Fibroblast of skin of right biceps (primary cell): Measurements from ENCODE around the gene ZNF775.
A peak's percentile ranks its signal among the peaks of the same experiment; 100 is the strongest.

Experiments
- DNase-seq: peaks from one replicate; pipeline ENCODE4 v3.0.0-alpha.2; 2013

Gene ZNF775

GRCh38 chr7:150415161-150416153 lies 36.3 kb downstream of the ZNF775 start:
- no peak for DNase-seq

GRCh38 chr7:150417239-150417638 lies 38.1 kb downstream of the ZNF775 start:
- DNase-seq, result no peak

DNA sequence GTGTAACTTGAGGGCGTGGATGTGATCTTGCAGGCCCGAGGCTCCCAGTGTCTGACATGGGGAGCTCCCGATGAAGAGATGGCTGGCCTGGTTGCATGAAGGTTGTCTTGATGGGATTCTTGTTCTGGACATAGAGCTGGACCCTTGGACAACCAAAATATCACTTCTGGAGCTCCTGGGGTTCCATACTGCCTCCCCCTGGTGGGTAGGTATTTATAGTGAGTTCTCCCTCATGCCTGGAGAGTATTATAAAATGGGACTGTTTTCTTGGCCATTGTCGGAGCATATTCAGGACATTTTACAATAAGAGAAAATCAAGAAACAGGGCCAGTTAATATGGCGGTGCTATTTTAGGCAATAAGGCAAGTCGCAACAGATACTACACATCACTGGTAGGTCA lies 38.7 kb downstream of the ZNF775 start:
- DNase-seq, result no peak

DNA sequence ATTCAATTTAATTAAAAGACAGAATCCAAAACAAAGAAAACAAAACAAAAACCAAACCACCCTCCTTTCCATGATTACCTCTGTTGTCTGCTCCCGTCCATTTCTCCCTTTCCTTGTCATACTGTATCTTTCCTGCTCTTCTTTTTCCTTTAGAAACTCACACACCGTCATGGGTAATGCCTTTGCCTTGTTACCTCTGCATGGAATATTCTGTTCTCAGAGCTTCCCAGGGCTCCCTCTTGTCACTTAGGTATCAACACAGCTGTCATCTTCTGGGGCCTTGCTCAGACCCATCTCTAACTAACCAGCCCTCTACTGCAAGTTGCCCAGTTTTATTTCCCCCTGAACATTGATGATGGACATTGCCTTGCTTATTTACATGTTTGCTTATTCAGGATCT lies 41.1 kb downstream of the ZNF775 start:
- no peak for DNase-seq

DNA sequence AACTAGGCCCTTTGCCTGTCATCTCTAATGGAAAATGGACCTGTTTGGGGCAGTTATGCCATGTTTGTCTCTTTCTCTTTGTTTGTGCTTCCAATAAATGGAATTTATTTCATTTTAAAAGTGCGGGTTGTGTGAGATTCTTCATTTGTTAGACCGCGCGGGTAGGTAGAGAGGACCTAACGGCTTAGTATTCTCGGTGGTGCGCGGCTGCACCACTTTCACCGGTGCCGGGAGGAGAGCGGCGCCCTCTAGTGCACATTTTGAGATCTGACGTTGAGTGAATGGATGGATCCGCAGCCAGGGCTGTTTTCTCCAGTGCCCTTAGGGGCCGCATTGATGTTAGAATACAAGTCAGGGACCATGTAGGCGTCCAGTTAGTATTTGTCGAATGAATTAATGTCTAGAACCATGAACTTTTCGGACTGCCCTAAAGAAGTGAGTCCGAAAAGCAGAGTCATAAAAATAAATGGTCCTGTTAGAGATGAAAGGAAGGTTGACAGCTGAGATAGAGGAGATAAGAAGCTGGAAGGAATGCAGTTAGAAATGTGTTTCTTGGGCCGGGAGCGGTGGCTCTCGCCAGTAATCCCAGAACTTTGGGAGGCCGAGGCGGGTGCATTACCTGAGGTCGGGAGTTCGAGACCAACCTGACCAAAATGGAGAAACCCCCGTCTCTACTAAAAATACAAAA lies 42.0 kb downstream of the ZNF775 start:
- DNase-seq, result peak; percentile 66

DNA sequence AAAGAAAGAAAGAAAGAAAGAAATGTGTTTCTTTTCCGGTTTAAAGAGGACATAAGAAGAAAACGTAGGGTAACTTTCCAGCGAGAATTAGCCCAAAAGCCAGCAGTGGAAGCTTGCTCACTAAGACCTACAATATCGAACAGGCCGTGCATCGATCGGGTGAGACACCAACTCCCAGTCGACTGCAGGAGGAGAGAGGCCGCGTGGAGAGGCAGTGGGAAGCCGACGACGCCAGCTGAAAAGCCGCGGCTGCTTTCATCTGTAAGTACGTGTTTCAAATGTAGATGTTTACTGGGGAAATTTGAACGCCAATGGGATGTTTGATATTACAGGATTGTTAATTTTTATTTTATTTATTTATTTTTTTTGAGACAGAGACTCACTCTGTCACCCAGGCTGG lies 42.7 kb downstream of the ZNF775 start:
- no peak for DNase-seq

DNA sequence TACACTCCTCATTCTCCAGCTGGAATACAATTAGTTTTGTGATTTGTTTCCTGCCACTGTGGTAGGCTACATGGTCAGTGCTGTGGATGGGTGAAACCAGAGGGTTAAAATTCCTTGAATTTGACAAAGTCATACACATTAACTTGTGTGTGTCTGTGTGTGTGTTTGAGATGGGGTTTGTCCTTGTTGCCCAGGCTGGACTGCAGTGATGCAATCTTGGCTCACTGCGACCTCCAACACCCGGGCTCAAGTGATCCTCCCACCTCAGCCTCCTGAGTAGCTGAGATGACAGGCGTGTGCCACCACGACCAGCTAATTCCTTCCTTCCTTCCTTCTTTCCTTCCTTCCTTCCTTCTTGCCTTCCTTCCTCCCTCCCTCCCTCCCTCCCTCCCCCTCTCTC lies 46.5 kb downstream of the ZNF775 start:
- no peak for DNase-seq

- peak; percentile 55 for DNase-seq
Measured at GRCh38 chr7:150428671-150429451, 49.7 kb downstream of the ZNF775 start.

GRCh38 chr7:150429699-150430098 lies 50.6 kb downstream of the ZNF775 start:
- DNase-seq, result no peak

GRCh38 chr7:150430465-150431085 lies 51.4 kb downstream of the ZNF775 start:
- DNase-seq, result no peak

DNA sequence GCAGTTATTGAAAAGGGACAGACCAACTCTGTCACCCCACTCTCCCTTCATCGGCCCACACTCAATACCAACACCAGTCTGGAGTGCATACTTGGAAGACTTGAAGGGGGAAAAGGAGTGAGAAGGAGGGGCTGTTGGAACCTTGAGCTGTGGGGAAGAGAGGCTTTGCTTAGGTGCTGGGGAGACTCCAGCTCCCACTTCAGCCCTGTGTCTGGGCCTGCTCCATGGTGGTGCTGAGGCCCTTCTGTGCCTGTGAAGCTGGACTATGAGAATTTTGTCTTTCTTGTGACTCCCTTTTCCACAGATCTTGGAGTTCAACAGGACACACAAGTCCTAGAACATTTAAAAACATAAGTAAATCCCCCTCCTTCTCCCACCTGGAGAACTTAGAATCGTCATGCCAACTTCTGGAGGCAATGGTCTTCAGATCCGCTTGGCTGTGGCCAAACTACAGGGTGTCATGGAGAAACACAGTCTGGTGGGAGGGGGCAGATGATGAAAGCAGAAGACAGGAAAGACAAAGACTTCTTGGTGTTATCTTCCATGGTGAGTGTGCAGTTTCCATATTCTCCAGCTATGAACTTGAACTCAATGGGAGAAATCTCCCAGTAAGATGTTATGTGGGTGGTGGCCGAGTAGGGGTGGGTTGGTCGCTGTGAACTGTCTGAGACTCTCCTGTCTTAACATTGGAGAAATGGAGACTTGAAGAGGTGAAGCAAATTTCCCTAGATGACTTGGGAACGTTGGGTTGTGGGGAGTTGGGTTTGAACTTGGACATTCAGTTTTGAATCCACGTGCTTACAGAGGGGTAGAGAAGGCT lies 52.9 kb downstream of the ZNF775 start:
- no peak for DNase-seq

DNA sequence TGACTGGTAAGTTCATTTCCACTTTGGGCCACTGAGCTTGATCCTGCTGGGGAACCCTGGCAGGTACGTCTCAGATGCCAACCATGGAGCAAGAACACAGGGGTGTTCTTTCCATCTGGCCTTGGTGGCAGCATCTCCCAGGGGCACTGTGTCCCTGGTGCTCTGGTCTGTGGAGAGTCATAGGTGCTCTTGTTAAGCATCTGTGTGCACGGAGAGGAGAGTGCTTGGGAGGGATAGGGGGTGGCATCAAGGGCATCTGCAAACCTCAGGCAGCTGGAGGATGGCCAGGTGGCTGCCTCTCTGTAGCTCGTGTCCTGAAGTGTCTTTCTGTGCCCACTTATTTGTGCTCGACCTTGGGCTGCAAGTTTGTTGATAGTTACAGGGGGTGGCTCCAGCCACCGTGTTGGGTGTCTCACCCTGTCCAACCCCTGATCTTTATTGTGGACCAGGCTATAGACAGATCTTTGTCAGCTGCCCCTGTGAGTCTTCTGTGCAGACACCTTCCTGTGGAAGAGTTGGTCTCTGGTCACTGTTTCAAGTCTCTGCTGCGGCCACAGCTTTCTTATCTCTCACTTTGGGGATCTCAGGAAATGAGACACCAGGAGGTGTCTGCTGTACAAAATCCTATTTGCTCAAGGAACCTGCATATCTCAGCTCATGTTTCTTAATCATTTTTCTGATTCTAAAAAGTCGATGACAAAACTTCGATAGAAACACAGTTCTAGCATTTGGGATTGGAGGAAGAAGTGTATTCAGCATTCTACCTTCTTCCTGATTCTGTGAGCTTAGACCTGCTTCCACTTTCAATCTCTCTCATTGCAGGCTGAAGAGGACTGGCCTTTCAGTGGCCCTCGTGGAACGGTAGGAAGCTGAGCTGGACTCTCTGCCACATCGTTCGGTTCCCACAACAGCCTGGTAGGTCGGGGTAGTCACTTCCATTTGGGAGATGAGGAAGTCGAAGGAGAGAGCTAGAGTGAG lies 54.1 kb downstream of the ZNF775 start:
- DNase-seq, result no peak

DNA sequence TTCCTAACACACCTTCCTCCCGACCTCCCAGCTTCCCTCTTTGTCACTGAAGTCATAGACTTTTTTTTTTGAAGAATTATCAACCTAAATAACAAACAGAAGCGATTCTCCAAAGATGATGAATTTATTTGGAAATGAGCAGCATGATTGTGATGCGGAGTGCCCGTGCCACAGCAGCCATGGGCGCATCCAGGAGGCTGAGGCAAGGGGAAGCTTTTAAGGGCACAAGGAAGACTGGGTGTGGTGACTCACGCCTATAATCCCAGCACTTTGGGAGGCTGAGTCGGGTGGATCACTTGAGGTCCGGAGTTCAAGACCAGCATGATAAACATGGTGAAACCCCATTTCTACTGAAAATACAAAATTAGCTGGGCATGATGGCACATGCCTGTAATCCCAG lies 55.1 kb downstream of the ZNF775 start:
- no peak for DNase-seq

DNA sequence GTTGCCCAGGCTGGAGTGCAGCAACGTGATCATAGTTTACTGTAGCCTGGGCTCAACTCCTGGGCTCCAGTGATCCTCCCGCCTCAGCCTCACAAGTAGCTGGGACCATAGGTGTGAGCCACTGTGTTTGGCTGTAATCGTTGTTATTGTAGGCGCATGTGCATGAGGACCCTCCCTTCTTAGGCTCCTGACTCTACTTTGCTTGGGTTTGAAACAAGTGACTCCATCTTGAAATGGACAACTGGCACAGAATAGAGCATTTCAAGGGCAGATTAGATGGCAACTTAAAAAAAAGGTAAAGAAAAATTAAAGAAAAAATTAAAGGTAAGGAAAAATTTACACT lies 55.9 kb downstream of the ZNF775 start:
- DNase-seq, result no peak

- no peak for DNase-seq
Measured at GRCh38 chr7:150435390-150436073, 56.4 kb downstream of the ZNF775 start.

DNA sequence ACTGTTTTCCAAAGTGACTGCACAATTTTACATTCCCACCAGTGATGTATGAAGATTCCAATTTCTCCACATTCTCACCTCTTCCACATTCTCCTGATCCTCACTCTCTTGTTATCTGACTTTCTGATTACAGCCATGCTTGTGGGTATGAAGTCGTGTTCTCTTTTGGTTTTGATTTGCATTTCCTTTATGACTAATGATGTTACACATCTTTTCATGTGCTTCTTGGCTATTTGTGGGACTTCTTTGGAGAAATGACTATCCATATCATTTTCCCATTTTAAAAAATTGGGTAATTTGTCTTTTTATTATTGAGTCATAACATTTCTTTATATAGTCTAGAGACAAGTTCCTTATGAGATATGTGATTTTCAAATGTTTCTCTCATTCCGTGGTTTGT lies 60.8 kb downstream of the ZNF775 start:
- DNase-seq, result peak; percentile 2

DNA sequence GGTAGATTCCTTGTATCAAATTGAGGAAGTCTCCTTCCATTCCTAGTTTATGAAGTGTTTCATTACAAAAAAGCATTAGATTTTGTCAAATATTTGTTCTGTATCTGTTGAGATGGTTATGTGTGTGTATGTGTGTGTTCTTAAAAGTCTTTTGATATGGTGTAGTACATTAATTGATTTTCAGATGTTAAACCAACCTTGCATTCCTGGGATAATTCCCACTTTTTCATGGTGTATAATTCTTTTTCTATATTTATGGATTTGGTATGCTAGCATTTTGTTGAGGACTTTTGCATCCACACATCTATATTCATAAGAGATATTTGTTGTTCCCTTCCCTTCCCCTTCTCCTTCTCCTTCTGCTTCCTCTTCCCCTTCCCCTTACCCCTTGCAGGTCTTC lies 62.4 kb downstream of the ZNF775 start:
- no peak for DNase-seq

GRCh38 chr7:150442811-150443210 lies 63.7 kb downstream of the ZNF775 start:
- DNase-seq, result no peak

GRCh38 chr7:150443793-150444540 lies 64.8 kb downstream of the ZNF775 start:
- DNase-seq, result no peak
